ENCODE measurements around the gene PNPLA4. TPM values are rescaled to one million over a fixed set of nuclear protein-coding genes. Genes with fewer than 3 reads are reported as not detected.
A peak's percentile ranks its signal among the peaks of the same experiment; 100 is the strongest.

Gene PNPLA4
- total RNA-seq (ENCODE audit: low replicate concordance) = 17.4 and 40.0 TPM in 2 replicates

- H3K27me3 ChIP-seq = no peaks in the 10 kb centered on the region
- H3K4me2 ChIP-seq = peak within 1 kb of the TSS; percentile 68
- peak within 1 kb of the TSS; percentile 6 for H3K27ac ChIP-seq
- peaks cover 5% of the 10 kb centered on the region for H4K20me1 ChIP-seq (ENCODE audit: low read depth)
- H3K4me3 ChIP-seq = peak within 1 kb of the TSS; percentile 62
- Mint-ChIP-seq H3K4me3 (peak within 1 kb of the TSS; percentile 87), H3K27me3 (ENCODE audit: insufficient read depth, low read depth) (peaks cover 9% of the 10 kb centered on the region), H3K4me1 (peaks cover 5% of the 10 kb centered on the region), H3K9me3 (no peaks in the 10 kb centered on the region), H3K36me3 (no peaks in the 10 kb centered on the region), H3K27ac (no peak within 1 kb of the TSS)
- H3K36me3 ChIP-seq = no peaks in the 10 kb centered on the region
- no peaks in the 10 kb centered on the region for H3K79me2 ChIP-seq (ENCODE audit: low read depth)
- no peaks in the 10 kb centered on the region for H3K9me3 ChIP-seq (ENCODE audit: low read depth)
- H3K9ac ChIP-seq = peak within 1 kb of the TSS; percentile 60
- H2AFZ ChIP-seq (replicated peaks) = peak within 1 kb of the TSS; percentile 84
- peak; percentile 41 for TF ChIP-seq CTCF (IDR thresholded peaks at IDR 0.05)
- TF ChIP-seq EZH2 (IDR thresholded peaks at IDR 0.05) = no peak
- TF ChIP-seq EZH2phosphoT487 (IDR thresholded peaks at IDR 0.05) = no peak
- no peaks in the 10 kb centered on the region for H3F3A ChIP-seq (ENCODE audit: low read depth)
- DNase-seq (ENCODE audit: low spot score) = peak; percentile 87
- H3K4me1 ChIP-seq = no peaks in the 10 kb centered on the region
Observed at GRCh38 chrX:7927259-7928167, at the start of gene PNPLA4. TSS of gene PNPLA4 (minus strand) at chrX:7927413. CDS start at chrX:7926119, 1,294 bp downstream.

- no peaks in the 10 kb centered on the region for H3K9me3 ChIP-seq (ENCODE audit: low read depth)
- no peaks in the 10 kb centered on the region for H4K20me1 ChIP-seq (ENCODE audit: low read depth)
- H3K36me3 Mint-ChIP-seq = peaks cover 2% of the 10 kb centered on the region
- no peak overlapping the region for H3K9ac ChIP-seq
- no peak overlapping the region for H3K27ac Mint-ChIP-seq
- peaks cover 3% of the 10 kb centered on the region for H3K4me1 Mint-ChIP-seq
- H3K79me2 ChIP-seq (ENCODE audit: low read depth) = no peaks in the 10 kb centered on the region
- no peaks in the 10 kb centered on the region for H3K27me3 ChIP-seq
- H3K36me3 ChIP-seq = no peaks in the 10 kb centered on the region
- peaks cover 4% of the 10 kb centered on the region for H3K9me3 Mint-ChIP-seq
- TF ChIP-seq EZH2phosphoT487 (IDR thresholded peaks at IDR 0.05) (no peak), CTCF (IDR thresholded peaks at IDR 0.05) (no peak), EZH2 (IDR thresholded peaks at IDR 0.05) (no peak)
- H3K4me3 Mint-ChIP-seq = no peak overlapping the region
- H3K4me3 ChIP-seq = no peak overlapping the region
- no peak overlapping the region for H2AFZ ChIP-seq (replicated peaks)
- no peak overlapping the region for H3K4me2 ChIP-seq
- no peak overlapping the region for H3K27ac ChIP-seq
- no peaks in the 10 kb centered on the region for H3F3A ChIP-seq (ENCODE audit: low read depth)
- H3K27me3 Mint-ChIP-seq (ENCODE audit: insufficient read depth, low read depth) = peaks cover 3% of the 10 kb centered on the region
- DNase-seq (ENCODE audit: low spot score) = no peak
- H3K4me1 ChIP-seq = no peaks in the 10 kb centered on the region
Observed at GRCh38 chrX:7972586-7972985, 45.4 kb upstream of the PNPLA4 start.

GRCh38 chrX:7970428-7970827 lies 43.2 kb upstream of the PNPLA4 start:
- no peaks in the 10 kb centered on the region for H3K4me1 ChIP-seq
- no peaks in the 10 kb centered on the region for H3K27me3 Mint-ChIP-seq (ENCODE audit: insufficient read depth, low read depth)
- no peak overlapping the region for H3K27ac Mint-ChIP-seq
- no peak overlapping the region for H3K9ac ChIP-seq
- no peaks in the 10 kb centered on the region for H4K20me1 ChIP-seq (ENCODE audit: low read depth)
- peaks cover 3% of the 10 kb centered on the region for H3K4me1 Mint-ChIP-seq
- H3K4me3 ChIP-seq = no peak overlapping the region
- H3K36me3 ChIP-seq = no peaks in the 10 kb centered on the region
- H3K4me2 ChIP-seq = no peak overlapping the region
- H3F3A ChIP-seq (ENCODE audit: low read depth) = no peaks in the 10 kb centered on the region
- H3K9me3 Mint-ChIP-seq = peaks cover 8% of the 10 kb centered on the region
- no peaks in the 10 kb centered on the region for H3K79me2 ChIP-seq (ENCODE audit: low read depth)
- no peaks in the 10 kb centered on the region for H3K27me3 ChIP-seq
- TF ChIP-seq EZH2phosphoT487 (IDR thresholded peaks at IDR 0.05) = no peak
- no peak for TF ChIP-seq EZH2 (IDR thresholded peaks at IDR 0.05)
- TF ChIP-seq CTCF (IDR thresholded peaks at IDR 0.05) = no peak
- DNase-seq (ENCODE audit: low spot score) = no peak
- H2AFZ ChIP-seq (replicated peaks) = no peak overlapping the region
- peaks cover 2% of the 10 kb centered on the region for H3K36me3 Mint-ChIP-seq
- no peaks in the 10 kb centered on the region for H3K9me3 ChIP-seq (ENCODE audit: low read depth)
- H3K4me3 Mint-ChIP-seq = no peak overlapping the region
- no peak overlapping the region for H3K27ac ChIP-seq

Measured in neural progenitor cell (in vitro differentiated cells).